Neural cell (in vitro differentiated cells): ENCODE measurements around the gene ULBP1. TPM values are rescaled to one million over a fixed set of nuclear protein-coding genes. Genes with fewer than 3 reads are reported as not detected.
"Not testable (repeated sequence)": the region's sequence is repeated elsewhere in the genome, so short reads cannot be mapped to it uniquely, and the experiment has no call there.

Experiments
- H2AFZ ChIP-seq: fragments of 200-600, 300-800 bp; sonication (generic), shearing (Covaris generic); 2 replicates; pipeline ENCODE4 v1.6.0; 2014; ENCODE audit warnings: low read depth, mild to moderate bottlenecking, antibody characterized with exemption, low read length, moderate library complexity
- H3F3A ChIP-seq: fragments of 200-600 bp; shearing (Covaris generic); 2 replicates; pipeline ENCODE4 v1.6.1; 2016; ENCODE audit warnings: mild to moderate bottlenecking, moderate library complexity, mixed read lengths, antibody characterized with exemption, low read length; ENCODE audit not compliant: insufficient read depth, poor library complexity, severe bottlenecking
- H3K27ac ChIP-seq: fragments of 200-600, 300-800 bp; sonication (generic), shearing (Covaris generic); 2 replicates; pipeline ENCODE4 v1.5.1; 2014; ENCODE audit warnings: mild to moderate bottlenecking, low read length, moderate library complexity
- H3K27me3 ChIP-seq: fragments of 300-800, 200-600 bp; sonication (generic), shearing (Covaris generic); 2 replicates; pipeline ENCODE4 v1.6.0; 2014; ENCODE audit warnings: mild to moderate bottlenecking, low read depth, low read length, moderate library complexity; ENCODE audit not compliant: insufficient read depth
- H3K36me3 ChIP-seq: fragments of 300-800, 200-600 bp; sonication (generic), shearing (Covaris generic); 2 replicates; pipeline ENCODE4 v1.5.1; 2014; ENCODE audit warnings: mild to moderate bottlenecking, antibody characterized with exemption, low read length, moderate library complexity; ENCODE audit not compliant: insufficient read depth
- H3K4me2 ChIP-seq: fragments of 300-800, 200-600 bp; sonication (generic), shearing (Covaris generic); 2 replicates; pipeline ENCODE4 v1.6.0; 2014; ENCODE audit warnings: mild to moderate bottlenecking, low read length
- H3K4me3 ChIP-seq: fragments of 300-800, 200-600 bp; sonication (generic), shearing (Covaris generic); 2 replicates; pipeline ENCODE4 v1.5.1; 2014; ENCODE audit warnings: mild to moderate bottlenecking, low read length, moderate library complexity
- H3K79me2 ChIP-seq: fragments of 200-600 bp; shearing (Covaris generic); replicated peaks from 2 replicates; pipeline ENCODE4 v1.6.0; 2014; ENCODE audit warnings: mild to moderate bottlenecking, low read length, moderate library complexity; ENCODE audit not compliant: insufficient read depth
- H3K9ac ChIP-seq: fragments of 300-800, 200-600 bp; sonication (generic), shearing (Covaris generic); 2 replicates; pipeline ENCODE4 v1.6.1; 2016; ENCODE audit warnings: mild to moderate bottlenecking, low read length, mixed read lengths
- H3K9me2 ChIP-seq: fragments of 200-600 bp; shearing (Covaris generic); 2 replicates; pipeline ENCODE4 v1.6.1; 2016; ENCODE audit warnings: mild to moderate bottlenecking, low read length, mixed read lengths; ENCODE audit not compliant: insufficient read depth
- H3K9me3 ChIP-seq: fragments of 200-600, 300-800 bp; sonication (generic), shearing (Covaris generic); 2 replicates; pipeline ENCODE4 v1.6.1; 2016; ENCODE audit warnings: mild to moderate bottlenecking, mixed run types, low read length, moderate library complexity, mixed read lengths
- H4K20me1 ChIP-seq: fragments of 200-600 bp; shearing (Covaris generic); 2 replicates; pipeline ENCODE4 v1.6.1; 2016; ENCODE audit warnings: mild to moderate bottlenecking, mixed run types; ENCODE audit not compliant: insufficient read depth
- EP300 ChIP-seq: fragments of 450-650 bp; conservative IDR thresholded peaks from 2 replicates; pipeline ENCODE4 v1.6.1; 2014; ENCODE audit warnings: antibody characterized with exemption, mild to moderate bottlenecking, moderate library complexity; ENCODE audit not compliant: poor library complexity, severe bottlenecking
- EZH2 ChIP-seq: fragments of 200-600, 300-800 bp; shearing (Covaris generic), sonication (generic); IDR thresholded peaks from 2 replicates; pipeline ENCODE4 v1.6.1; 2014; ENCODE audit warnings: antibody characterized with exemption, low read length, borderline replicate concordance, mild to moderate bottlenecking; ENCODE audit not compliant: insufficient read depth, poor library complexity, severe bottlenecking
- MXI1 ChIP-seq: fragments of 450-650 bp; conservative IDR thresholded peaks from 2 replicates; pipeline ENCODE4 v1.6.1; 2014; ENCODE audit warnings: antibody characterized with exemption, mild to moderate bottlenecking; ENCODE audit not compliant: poor library complexity, severe bottlenecking
- POLR2AphosphoS5 ChIP-seq: IDR thresholded peaks from 2 replicates; pipeline ENCODE4 v1.6.1; 2012
- RAD21 ChIP-seq: fragments of 450-650 bp; conservative IDR thresholded peaks from 2 replicates; pipeline ENCODE4 v1.6.1; 2014; ENCODE audit warnings: antibody characterized with exemption, mild to moderate bottlenecking, moderate library complexity
- REST ChIP-seq: IDR thresholded peaks from 2 replicates; pipeline ENCODE4 v1.6.1; 2012; ENCODE audit warnings: borderline replicate concordance
- SMC3 ChIP-seq: fragments of 450-650 bp; conservative IDR thresholded peaks from 2 replicates; pipeline ENCODE4 v1.6.1; 2014; ENCODE audit warnings: antibody characterized with exemption, mild to moderate bottlenecking, moderate library complexity; ENCODE audit not compliant: poor library complexity
- TAF1 ChIP-seq: IDR thresholded peaks from 2 replicates; pipeline ENCODE4 v1.6.1; 2012; ENCODE audit warnings: low read depth
- polyA plus RNA-seq: library from polyadenylated mRNA; depleted of rRNA; stranded (reverse); fragments of >200 nt; gene quantifications from 2 replicates; pipeline ENCODE4 v1.2.3, GENCODE V29; 2014
- TF ChIP-seq, protein P1 (sequence below): fragments of 450-650 bp; IDR thresholded peaks from 2 replicates; pipeline ENCODE4 v1.5.1; 2014; ENCODE audit warnings: antibody characterized with exemption, mild to moderate bottlenecking, moderate library complexity; ENCODE audit not compliant: poor library complexity, severe bottlenecking

The ULBP1 gene
- polyA plus RNA-seq, 1 donor from 2014 or later: 0.22 TPM

DNA sequence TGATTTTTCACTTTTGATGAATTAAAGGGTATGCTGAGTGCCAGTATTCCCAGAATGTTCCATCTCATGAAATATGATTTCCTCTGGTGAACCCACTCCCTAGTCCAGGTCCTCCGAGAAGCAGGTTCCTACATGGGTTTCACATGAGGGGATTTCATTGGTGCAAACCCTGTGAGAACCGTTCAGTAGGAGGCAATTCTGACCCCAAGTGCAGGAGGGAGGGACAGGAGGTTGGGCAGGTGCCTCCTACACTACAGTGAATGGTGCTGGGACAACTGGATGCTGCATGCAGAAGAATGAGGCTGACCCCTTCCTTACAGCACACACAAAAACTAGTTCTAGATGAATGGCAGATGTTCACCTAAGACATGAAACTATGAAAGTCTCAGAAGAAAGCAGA, 27.0 kb upstream of the ULBP1 start:
- H3K4me2 ChIP-seq: no peak overlapping the region

DNA sequence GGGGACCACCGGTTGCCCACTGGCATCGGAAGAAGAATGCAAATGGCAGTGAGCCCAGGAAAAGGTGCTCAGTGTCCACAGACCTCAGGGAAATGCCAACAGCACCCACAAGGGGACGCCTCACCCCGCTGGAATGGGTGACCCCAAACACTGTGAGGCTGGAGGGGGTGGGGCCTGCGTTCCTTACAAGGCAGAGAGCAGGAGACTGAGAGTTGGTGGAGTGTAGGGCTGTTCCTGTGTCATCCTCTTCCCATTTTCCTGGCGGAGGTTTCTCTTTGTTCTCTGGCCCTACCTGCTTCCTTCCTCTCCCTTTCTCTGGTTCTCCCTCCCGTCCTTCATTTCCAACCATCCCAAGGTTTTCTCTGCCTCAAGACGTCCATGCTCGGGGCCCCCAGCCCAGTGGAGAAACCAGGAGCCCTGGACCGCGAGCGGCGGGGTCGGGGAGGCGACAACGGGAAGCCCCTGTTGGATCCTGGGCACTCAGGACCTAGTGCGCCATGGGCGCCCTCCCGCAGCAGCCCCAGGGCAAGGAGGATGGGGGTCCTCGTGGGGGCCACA, 25.7 kb upstream of the ULBP1 start:
- not testable (repeated sequence) for H3K9me3 ChIP-seq, H3K9ac ChIP-seq, H2AFZ ChIP-seq, H3K36me3 ChIP-seq, H4K20me1 ChIP-seq, H3F3A ChIP-seq, H3K9me2 ChIP-seq, H3K4me2 ChIP-seq, H3K79me2 ChIP-seq, H3K27ac ChIP-seq
- Histone ChIP-seq H3K27me3 (peaks cover 90% of the 10 kb centered on the region), H3K4me3 (peak overlapping the region; percentile 54)

More for the DNA sequence above, 27.0 kb upstream of the ULBP1 start:
- no peak overlapping the region for H2AFZ ChIP-seq
- H3K36me3 ChIP-seq: no peaks in the 10 kb centered on the region
- no peak overlapping the region for H3K4me3 ChIP-seq
- H3K9me2 ChIP-seq: no peaks in the 10 kb centered on the region
- H3K27me3 ChIP-seq: peaks cover 86% of the 10 kb centered on the region
- H3K27ac ChIP-seq: no peak overlapping the region
- no peak overlapping the region for H3K9ac ChIP-seq
- H3F3A ChIP-seq: no peaks in the 10 kb centered on the region
- no peaks in the 10 kb centered on the region for H3K9me3 ChIP-seq
- H3K79me2 ChIP-seq: no peaks in the 10 kb centered on the region
- no peaks in the 10 kb centered on the region for H4K20me1 ChIP-seq
- no peak for TF ChIP-seq SMC3
- TF ChIP-seq POLR2AphosphoS5: no peak
- no peak for TF ChIP-seq EZH2
- no peak for TF ChIP-seq TAF1
- TF ChIP-seq RAD21: no peak
- no peak for TF ChIP-seq MXI1
- TF ChIP-seq EP300: no peak
- TF ChIP-seq, protein P1, sequence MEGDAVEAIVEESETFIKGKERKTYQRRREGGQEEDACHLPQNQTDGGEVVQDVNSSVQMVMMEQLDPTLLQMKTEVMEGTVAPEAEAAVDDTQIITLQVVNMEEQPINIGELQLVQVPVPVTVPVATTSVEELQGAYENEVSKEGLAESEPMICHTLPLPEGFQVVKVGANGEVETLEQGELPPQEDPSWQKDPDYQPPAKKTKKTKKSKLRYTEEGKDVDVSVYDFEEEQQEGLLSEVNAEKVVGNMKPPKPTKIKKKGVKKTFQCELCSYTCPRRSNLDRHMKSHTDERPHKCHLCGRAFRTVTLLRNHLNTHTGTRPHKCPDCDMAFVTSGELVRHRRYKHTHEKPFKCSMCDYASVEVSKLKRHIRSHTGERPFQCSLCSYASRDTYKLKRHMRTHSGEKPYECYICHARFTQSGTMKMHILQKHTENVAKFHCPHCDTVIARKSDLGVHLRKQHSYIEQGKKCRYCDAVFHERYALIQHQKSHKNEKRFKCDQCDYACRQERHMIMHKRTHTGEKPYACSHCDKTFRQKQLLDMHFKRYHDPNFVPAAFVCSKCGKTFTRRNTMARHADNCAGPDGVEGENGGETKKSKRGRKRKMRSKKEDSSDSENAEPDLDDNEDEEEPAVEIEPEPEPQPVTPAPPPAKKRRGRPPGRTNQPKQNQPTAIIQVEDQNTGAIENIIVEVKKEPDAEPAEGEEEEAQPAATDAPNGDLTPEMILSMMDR: no peak
- no peak for TF ChIP-seq REST
